Mesenteric fat pad (tissue), 1 donor: ENCODE measurements around the gene HBB. TPM values are rescaled to one million over a fixed set of nuclear protein-coding genes. Genes with fewer than 3 reads are reported as not detected.

ENCODE experiments used
- DNase-seq: peaks from one replicate; pipeline ENCODE4 v3.0.0-alpha.2; 2020; ENCODE audit warnings: low spot score
- total RNA-seq: library from RNA; stranded (reverse); fragmentation: NEBNext Ultra II Directional; extraction: Animal tissue kit (Norgen Biotek cat#: 25700); gene quantifications from one replicate; pipeline ENCODE4 v1.2.1, GENCODE V29; 2021
- donor health status: DM: yes; HTN: yes; CAD: no.

Gene HBB
- total RNA-seq, 1 donor from 2014 or later: 346 TPM

GRCh38 chr11:5228124-5228523 is 1.3 kb upstream of the HBB start:
- no peak for DNase-seq

GRCh38 chr11:5227681-5228080 is 810 bp upstream of the HBB start:
- no peak for DNase-seq

GRCh38 chr11:5225480-5225871 is 1.4 kb downstream of the HBB start:
- no peak for DNase-seq

- DNase-seq: no peak
These were observed 2.1 kb downstream of the HBB start for GRCh38 chr11:5224538-5225479.

- no peak for DNase-seq
These were observed 3.2 kb downstream of the HBB start for GRCh38 chr11:5223686-5224085.

GRCh38 chr11:5223146-5223545 is 3.7 kb downstream of the HBB start:
- no peak for DNase-seq

- DNase-seq: no peak
These were observed 16.4 kb downstream of the HBB start for GRCh38 chr11:5210376-5210885.

- DNase-seq: no peak
These were observed 22.1 kb downstream of the HBB start for GRCh38 chr11:5204787-5205186.

GRCh38 chr11:5203366-5203765 is 23.5 kb downstream of the HBB start:
- no peak for DNase-seq

- no peak for DNase-seq
These were observed 26.3 kb downstream of the HBB start, which contains the start of gene OR51V1 for GRCh38 chr11:5200582-5200981. TSS of gene OR51V1 (minus strand) at chr11:5200682. CDS start at chr11:5200682, 0 bp downstream.

- DNase-seq: no peak
These were observed 28.6 kb downstream of the HBB start for GRCh38 chr11:5198285-5198684.

- DNase-seq: no peak
These were observed 29.3 kb downstream of the HBB start for GRCh38 chr11:5197536-5197935.

GRCh38 chr11:5196731-5197130 is 30.1 kb downstream of the HBB start:
- DNase-seq: no peak

GRCh38 chr11:5196067-5196466 is 30.8 kb downstream of the HBB start:
- DNase-seq: no peak

- DNase-seq: no peak
These were observed 34.1 kb downstream of the HBB start for GRCh38 chr11:5192738-5193137.

GRCh38 chr11:5188201-5188600 is 38.7 kb downstream of the HBB start:
- no peak for DNase-seq

- no peak for DNase-seq
These were observed 48.6 kb downstream of the HBB start for GRCh38 chr11:5178046-5178837.

Other genes with a start within 250 kb of the HBB start
- not detected for gene OR51L1, start 232.2 kb downstream of the HBB start, total RNA-seq
- gene OR52J3, start 180.5 kb downstream of the HBB start, total RNA-seq: not detected
- gene OR52E2, start 167.4 kb downstream of the HBB start, total RNA-seq: not detected
- gene OR52E1, start 157.5 kb downstream of the HBB start, total RNA-seq: not detected
- gene OR52A5, start 88.7 kb downstream of the HBB start, total RNA-seq: not detected
- gene OR52A1, start 72.3 kb downstream of the HBB start, total RNA-seq: not detected
- not detected for gene OR51V1, start 26.4 kb downstream of the HBB start, total RNA-seq
- gene HBD, start 7.4 kb upstream of the HBB start, total RNA-seq: 0.80 TPM
- gene HBG1, start 22.8 kb upstream of the HBB start, total RNA-seq: not detected
- not detected for gene HBG2, start 27.7 kb upstream of the HBB start, total RNA-seq
- gene HBE1, start 42.9 kb upstream of the HBB start, total RNA-seq: not detected
- gene OR51B4, start 74.9 kb upstream of the HBB start, total RNA-seq: not detected
- not detected for gene OR51B2, start 97.2 kb upstream of the HBB start, total RNA-seq
- gene OR51B5, start 116.5 kb upstream of the HBB start, total RNA-seq: not detected
- not detected for gene OR51B6, start 124.4 kb upstream of the HBB start, total RNA-seq
- gene OR51M1, start 156.7 kb upstream of the HBB start, total RNA-seq: not detected
- not detected for gene OR51Q1, start 195.0 kb upstream of the HBB start, total RNA-seq
- gene OR51I1, start 214.4 kb upstream of the HBB start, total RNA-seq: not detected
- not detected for gene OR51I2, start 222.3 kb upstream of the HBB start, total RNA-seq